Gastrocnemius medialis (tissue), 4 donors: ENCODE results near the gene TUSC2. TPM values are rescaled to one million over a fixed set of nuclear protein-coding genes. Genes with fewer than 3 reads are reported as not detected.

Experiments used
- ATAC-seq, 2 donors: fragments of 150-250 bp; one replicate each; pipeline ENCODE4 v1.9.1; 2016
- DNase-seq, 2 donors: peaks; one replicate each; pipeline ENCODE4 v3.0.0-alpha.2; 2019
- H3K27ac ChIP-seq, 4 donors: fragments of 200-600 bp; sonication (generic); 1 replicate in 1 of 4; 2 replicates in 3 of 4; pipeline ENCODE4 v1.5.1; 2016 to 2018; ENCODE audit warnings: mild to moderate bottlenecking in 2 of 4, moderate library complexity in 1 of 4
- H3K27me3 ChIP-seq, 3 donors: fragments of 200-600 bp; sonication (generic) in 2 of 3; 1 replicate in 1 of 3; 2 replicates in 2 of 3; pipeline versions ENCODE4 v1.5.1 to v1.6.0; 2016 to 2019; ENCODE audit warnings: mild to moderate bottlenecking in 1 of 3, moderate library complexity in 1 of 3
- H3K36me3 ChIP-seq, 2 donors: fragments of 200-600 bp; sonication (generic) in 1 of 2; one replicate each; pipeline ENCODE4 v1.5.1; 2017 to 2018
- H3K4me1 ChIP-seq, 2 donors: fragments of 200-600 bp; sonication (generic) in 1 of 2; one replicate each; pipeline ENCODE4 v1.5.1; 2016 to 2017; ENCODE audit warnings: mild to moderate bottlenecking in 2 of 2
- H3K4me3 ChIP-seq, 4 donors: fragments of 200-600 bp; sonication (generic) in 3 of 4; 1 replicate in 1 of 4; 2 replicates in 3 of 4; pipeline ENCODE4 v1.5.1; 2016 to 2019; ENCODE audit warnings: mild to moderate bottlenecking in 2 of 4
- H3K9me3 ChIP-seq, 3 donors: fragments of 200-600 bp; sonication (generic) in 2 of 3; 1 replicate in 1 of 3; 2 replicates in 2 of 3; pipeline ENCODE4 v1.5.1; 2016 to 2019
- POLR2A ChIP-seq, 2 donors: fragments of 450-650 bp; IDR thresholded peaks; one replicate each; pipeline ENCODE4 v1.6.1; 2017; ENCODE audit warnings: antibody characterized with exemption in 2 of 2, mild to moderate bottlenecking in 2 of 2, moderate library complexity in 2 of 2
- in situ Hi-C, 4 donors: fragments of 200-750 bp; cut with MboI; loops; one replicate each; pipeline versions ENCODE4 v1.15.0 to v1.8.0; 2017; ENCODE audit warnings: low sequenced_read_pairs in 4 of 4
- intact Hi-C: fragments of 100-400 bp; cut with DNase I; formaldehyde crosslinking; loops from one replicate; pipeline ENCODE4 v1.15.1; 2023; ENCODE audit warnings: low total_unique reads
- total RNA-seq, 4 donors: library from RNA; depleted of rRNA; stranded (reverse); fragments of >200 nt; gene quantifications; one replicate each; pipeline versions ENCODE4 v1.1.0 to v1.2.3, GENCODE V29; 2016
- TF ChIP-seq, protein P1 (sequence below), 5 experiments: fragments of 450-650 bp in 3 of 5; fragments of 200-600 bp in 2 of 5; sonication (generic) in 2 of 5; IDR thresholded peaks in 4 of 5; conservative IDR thresholded peaks in 1 of 5; 1 replicate in 4 of 5; 2 replicates in 1 of 5; pipeline ENCODE4 v1.5.1; 2016 to 2019; ENCODE audit warnings: antibody characterized with exemption in 5 of 5, mild to moderate bottlenecking in 3 of 5, moderate library complexity in 3 of 5

The TUSC2 gene
- total RNA-seq, 4 donors from 2014 or later, result 38.5 to 72.7 (median 51.5) TPM

DNA sequence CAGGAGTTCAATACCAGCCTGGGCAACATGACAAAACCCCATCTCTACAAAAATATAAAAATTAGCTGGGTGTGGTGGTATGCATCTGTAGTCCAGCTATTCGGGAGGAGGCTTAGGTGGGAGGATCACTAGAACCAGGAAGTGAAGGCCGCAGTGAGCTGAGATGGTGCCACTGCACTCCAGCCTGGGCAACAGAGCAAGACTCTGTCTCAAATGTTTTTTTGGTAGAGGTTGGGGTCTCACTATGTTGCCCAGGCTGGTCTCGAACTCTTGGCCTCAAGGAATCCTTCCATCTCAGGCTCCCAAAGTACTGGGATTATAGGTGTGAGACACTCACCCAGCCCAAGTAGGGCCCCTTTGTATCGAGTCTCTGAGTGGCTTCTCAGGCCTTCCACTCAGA, 33.9 kb downstream of the TUSC2 start:
- Histone ChIP-seq H3K4me3 (no peak overlapping the region), H3K27me3 (no peaks in the 10 kb centered on the region), H3K4me1 (peaks cover 28 to 35% of the 10 kb centered on the region in 2 donors), H3K36me3 (peaks cover 0 to 22% of the 10 kb centered on the region in 2 donors), H3K9me3 (no peaks in the 10 kb centered on the region), H3K27ac (peak overlapping the region in 3 of 4 donors; percentile 97 to 98 (median 97))
- TF ChIP-seq, protein P1, sequence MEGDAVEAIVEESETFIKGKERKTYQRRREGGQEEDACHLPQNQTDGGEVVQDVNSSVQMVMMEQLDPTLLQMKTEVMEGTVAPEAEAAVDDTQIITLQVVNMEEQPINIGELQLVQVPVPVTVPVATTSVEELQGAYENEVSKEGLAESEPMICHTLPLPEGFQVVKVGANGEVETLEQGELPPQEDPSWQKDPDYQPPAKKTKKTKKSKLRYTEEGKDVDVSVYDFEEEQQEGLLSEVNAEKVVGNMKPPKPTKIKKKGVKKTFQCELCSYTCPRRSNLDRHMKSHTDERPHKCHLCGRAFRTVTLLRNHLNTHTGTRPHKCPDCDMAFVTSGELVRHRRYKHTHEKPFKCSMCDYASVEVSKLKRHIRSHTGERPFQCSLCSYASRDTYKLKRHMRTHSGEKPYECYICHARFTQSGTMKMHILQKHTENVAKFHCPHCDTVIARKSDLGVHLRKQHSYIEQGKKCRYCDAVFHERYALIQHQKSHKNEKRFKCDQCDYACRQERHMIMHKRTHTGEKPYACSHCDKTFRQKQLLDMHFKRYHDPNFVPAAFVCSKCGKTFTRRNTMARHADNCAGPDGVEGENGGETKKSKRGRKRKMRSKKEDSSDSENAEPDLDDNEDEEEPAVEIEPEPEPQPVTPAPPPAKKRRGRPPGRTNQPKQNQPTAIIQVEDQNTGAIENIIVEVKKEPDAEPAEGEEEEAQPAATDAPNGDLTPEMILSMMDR (IDR thresholded peaks at IDR 0.05 in 4 of 5, conservative IDR thresholded peaks at IDR 0.05 in 1 of 5), result no peak
- no peak for TF ChIP-seq POLR2A (IDR thresholded peaks at IDR 0.05)
- DNase-seq (no peak), ATAC-seq (no peak)
- intact Hi-C loops, result no loop called here
- in situ Hi-C loops, result loop anchor here in 1 of 4 donors (25.0 kb wide), 1 partner anchor 357 kb away; the partner anchor contains the start of genes MON1A and RBM6

DNA sequence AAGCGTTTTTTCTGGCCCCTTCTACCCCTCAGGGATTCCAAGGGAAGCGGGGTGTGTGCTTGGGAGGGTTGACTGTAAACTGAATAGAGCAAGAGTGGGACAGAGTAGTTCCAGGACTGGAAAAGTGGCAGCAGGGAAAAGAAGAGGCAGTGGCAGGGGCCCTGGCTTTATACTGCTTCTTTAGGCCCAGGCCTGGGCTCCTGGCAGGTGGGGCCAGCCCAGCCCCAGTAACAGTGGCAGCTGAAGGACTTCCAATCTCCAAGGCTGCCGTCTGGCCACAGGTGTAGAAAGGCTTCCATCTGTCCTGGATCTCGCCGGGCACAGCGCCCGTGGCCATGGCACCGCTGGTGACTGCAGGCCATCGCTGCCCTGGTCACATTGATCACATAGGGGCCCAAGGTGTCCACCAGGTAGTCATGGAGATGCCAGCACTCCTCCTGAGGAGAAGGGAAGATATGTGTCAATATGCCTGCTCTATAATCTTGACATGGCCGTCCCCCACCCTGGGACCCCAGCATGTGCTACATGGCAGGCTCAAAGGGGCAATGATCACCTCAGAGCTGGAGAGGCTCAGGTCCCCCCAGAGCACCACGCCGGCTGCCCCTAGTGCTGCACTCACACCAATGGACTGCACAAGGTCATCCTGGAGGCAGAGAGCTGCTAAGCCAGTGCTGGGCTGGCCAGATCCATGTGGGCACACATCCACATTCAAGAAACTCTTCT, 34.8 kb downstream of the TUSC2 start:
- peak in 1 of 2 donors; percentile 1 for ATAC-seq
- no peaks in the 10 kb centered on the region for H3K27me3 ChIP-seq
- intact Hi-C loops, result no loop called here
- TF ChIP-seq POLR2A (IDR thresholded peaks at IDR 0.05), result no peak
- TF ChIP-seq, protein P1 (IDR thresholded peaks at IDR 0.05 in 4 of 5, conservative IDR thresholded peaks at IDR 0.05 in 1 of 5), result no peak
- no peaks in the 10 kb centered on the region for H3K9me3 ChIP-seq
- in situ Hi-C loops, result loop anchor here in 1 of 4 donors (25.0 kb wide), 1 partner anchor 356 kb away; the partner anchor contains the start of genes MON1A and RBM6
- peaks cover 22 to 28% of the 10 kb centered on the region in 2 donors for H3K4me1 ChIP-seq
- H3K36me3 ChIP-seq, result peaks cover 0 to 30% of the 10 kb centered on the region in 2 donors
- H3K27ac ChIP-seq, result peak overlapping the region; percentile 97 to 99 (median 98)
- peak overlapping the region; percentile 60 to 96 (median 94) for H3K4me3 ChIP-seq
- peak in 1 of 2 donors; percentile 49 for DNase-seq

DNA sequence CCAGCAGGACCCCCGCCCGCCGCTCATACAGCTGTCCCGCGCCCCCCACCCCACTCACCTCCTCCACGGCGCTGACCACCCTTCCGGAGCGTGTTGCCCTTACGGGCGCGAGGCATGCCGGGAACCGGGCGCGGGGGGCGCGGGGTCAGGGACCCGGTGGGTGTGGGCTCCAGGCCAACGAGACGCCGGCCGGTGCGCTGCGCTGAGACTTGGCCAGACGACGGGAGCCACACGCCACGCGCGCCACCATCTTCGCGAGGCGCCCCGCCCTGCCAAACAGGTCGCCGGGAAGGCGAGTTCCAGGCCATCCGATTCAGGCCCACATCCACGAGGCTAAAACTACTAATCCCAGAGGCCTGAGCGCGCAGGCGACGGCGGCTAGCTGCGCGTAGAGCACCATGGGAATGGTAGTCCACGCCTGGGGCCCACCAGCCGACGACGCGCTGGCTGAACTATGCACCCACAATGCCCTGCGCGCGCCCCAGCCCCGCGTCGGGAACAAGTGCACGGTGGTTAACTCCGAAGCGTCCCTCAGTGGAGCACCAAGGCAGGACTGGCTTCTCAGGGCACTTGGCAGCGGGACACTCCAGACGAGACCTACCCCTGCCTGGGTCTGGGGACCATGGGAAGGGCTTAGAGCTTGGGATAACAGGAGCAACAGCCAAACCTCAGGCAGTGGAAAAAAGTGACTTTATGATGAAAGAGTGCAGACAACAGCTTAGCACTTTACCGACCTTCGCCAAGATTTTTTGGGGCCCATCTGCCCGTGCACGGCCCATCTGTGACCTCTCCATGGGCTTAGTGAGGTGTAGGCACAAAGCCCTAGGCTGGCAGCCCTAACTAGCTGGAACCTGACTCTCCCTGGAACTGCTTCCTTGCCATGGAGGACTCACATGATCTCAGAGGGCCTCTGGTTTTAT, 35.6 kb downstream of the TUSC2 start, which contains the start of gene IFRD2:
Gene IFRD2, minus strand, starts transcription at position 271 of the 920 bp plus-strand sequence. Its CDS starts 155 bp downstream, at position 116.
- H3K4me1 ChIP-seq, result peaks cover 20 to 23% of the 10 kb centered on the region in 2 donors
- ATAC-seq (peak; percentile 87), DNase-seq (peak; percentile 97 to 98)
- H3K27ac ChIP-seq, result peak within 1 kb of the TSS; percentile 97 to 99 (median 98)
- no peaks in the 10 kb centered on the region for H3K9me3 ChIP-seq
- peak within 1 kb of the TSS; percentile 81 to 96 (median 94) for H3K4me3 ChIP-seq
- no peaks in the 10 kb centered on the region for H3K27me3 ChIP-seq
- H3K36me3 ChIP-seq, result peaks cover 0 to 38% of the 10 kb centered on the region in 2 donors
- in situ Hi-C loops (loop anchor here in 1 of 4 donors (25.0 kb wide), 1 partner anchor 355 kb away; the partner anchor contains the start of genes MON1A and RBM6), intact Hi-C loops (no loop called here)
- TF ChIP-seq POLR2A (IDR thresholded peaks at IDR 0.05), result peak; percentile 82 to 87
- TF ChIP-seq, protein P1 (IDR thresholded peaks at IDR 0.05 in 4 of 5, conservative IDR thresholded peaks at IDR 0.05 in 1 of 5), result no peak

DNA sequence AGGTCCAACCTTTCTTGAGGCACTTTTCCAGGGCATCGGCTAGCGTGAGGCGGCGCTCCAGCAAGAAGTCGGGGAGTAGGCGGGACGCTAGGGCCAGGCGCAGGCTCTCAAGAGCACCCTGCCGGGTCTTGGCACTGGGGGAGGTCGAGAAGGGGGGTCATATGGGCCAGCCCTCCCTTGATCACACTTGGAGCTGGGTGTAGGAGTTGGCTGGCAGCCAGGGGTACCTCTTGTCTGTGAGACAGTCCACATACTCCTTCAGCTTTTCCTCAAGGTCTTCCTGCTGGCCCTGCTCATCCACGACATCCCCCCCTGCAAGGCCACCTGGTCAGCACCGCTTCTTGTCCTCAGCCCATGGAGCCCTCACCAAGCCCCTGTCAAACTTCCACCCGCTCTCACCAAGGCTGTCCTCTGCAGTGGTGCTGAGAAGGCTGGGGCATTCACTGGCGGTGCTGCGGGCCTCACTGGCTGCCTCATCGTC, 37.8 kb downstream of the TUSC2 start:
- Histone ChIP-seq H3K9me3 (no peaks in the 10 kb centered on the region), H3K4me1 (peaks cover 20 to 23% of the 10 kb centered on the region in 2 donors), H3K27me3 (no peaks in the 10 kb centered on the region), H3K36me3 (peaks cover 0 to 38% of the 10 kb centered on the region in 2 donors), H3K27ac (peak overlapping the region; percentile 97 to 99 (median 98)), H3K4me3 (no peak overlapping the region)
- intact Hi-C loops (no loop called here), in situ Hi-C loops (loop anchor here in 1 of 4 donors (25.0 kb wide), 1 partner anchor 353 kb away; the partner anchor contains the start of genes MON1A and RBM6)
- DNase-seq (no peak), ATAC-seq (no peak)
- TF ChIP-seq, protein P1 (IDR thresholded peaks at IDR 0.05 in 4 of 5, conservative IDR thresholded peaks at IDR 0.05 in 1 of 5), result no peak
- no peak for TF ChIP-seq POLR2A (IDR thresholded peaks at IDR 0.05)
